Hepatocyte (in vitro differentiated cells): ENCODE data around the gene GPC3.

ENCODE experiments used
- CTCF ChIP-seq: fragments of 200-600 bp; sonication (generic); IDR thresholded peaks from 2 replicates; pipeline ENCODE4 v1.5.1; 2016; ENCODE audit warnings: antibody characterized with exemption, mild to moderate bottlenecking; ENCODE audit not compliant: poor library complexity
- EZH2 ChIP-seq: fragments of 200-600 bp; sonication (generic); IDR thresholded peaks from 2 replicates; pipeline ENCODE4 v1.6.1; 2016; ENCODE audit warnings: antibody characterized with exemption, mild to moderate bottlenecking, borderline replicate concordance

- TF ChIP-seq CTCF (no peak), EZH2 (no peak)
These were observed 68.2 kb downstream of the GPC3 start for GRCh38 chrX:133916984-133917722.
